Peyer's patch (tissue), 4 donors: ENCODE results near the gene SAP130. TPM values are rescaled to one million over a fixed set of nuclear protein-coding genes. Genes with fewer than 3 reads are reported as not detected.

Source experiments
- DNase-seq, 3 donors: peaks; one replicate each; pipeline ENCODE4 v3.0.0-alpha.2; 2017 to 2019
- H3K27ac ChIP-seq, 4 donors: fragments of 200-600 bp; sonication (generic); one replicate each; pipeline ENCODE4 v1.5.1; 2016 to 2019
- H3K27me3 ChIP-seq, 2 donors: fragments of 200-600 bp; sonication (generic); one replicate each; pipeline ENCODE4 v1.5.1; 2019
- H3K36me3 ChIP-seq, 3 donors: fragments of 200-600 bp; sonication (generic); one replicate each; pipeline ENCODE4 v1.5.1; 2016 to 2019
- H3K4me1 ChIP-seq, 4 donors: fragments of 200-600 bp; sonication (generic); one replicate each; pipeline ENCODE4 v1.5.1; 2016 to 2019
- H3K4me3 ChIP-seq, 4 donors: fragments of 200-600 bp; sonication (generic); 1 replicate in 3 of 4; 2 replicates in 1 of 4; pipeline ENCODE4 v1.5.1; 2016 to 2019; ENCODE audit warnings: mild to moderate bottlenecking in 1 of 4
- H3K9me3 ChIP-seq, 4 donors: fragments of 200-600 bp; sonication (generic); one replicate each; pipeline ENCODE4 v1.5.1; 2016 to 2019; ENCODE audit warnings: mild to moderate bottlenecking in 1 of 4
- CTCF ChIP-seq, 6 experiments: fragments of 450-650 bp in 4 of 6; fragments of 200-600 bp in 2 of 6; sonication (generic) in 1 of 6; IDR thresholded peaks; one replicate each; pipeline ENCODE4 v1.5.1; 2017 to 2019; ENCODE audit warnings: antibody characterized with exemption in 6 of 6, mild to moderate bottlenecking in 3 of 6, moderate library complexity in 1 of 6
- POLR2A ChIP-seq, 2 donors: fragments of 450-650 bp; IDR thresholded peaks; one replicate each; pipeline ENCODE4 v1.5.1; 2017; ENCODE audit warnings: antibody characterized with exemption in 2 of 2, mild to moderate bottlenecking in 2 of 2, moderate library complexity in 2 of 2
- total RNA-seq, 4 donors: library from RNA; depleted of rRNA; stranded (reverse); fragments of >200 nt; gene quantifications; one replicate each; pipeline ENCODE4 v1.1.0, GENCODE V29; 2016

SAP130 gene
- total RNA-seq, 4 donors from 2014 or later, result 9.3 to 20.4 (median 15.6) TPM

GRCh38 chr2:127906206-127906926 is 121.5 kb downstream of the SAP130 start:
- Histone ChIP-seq H3K36me3 (no peaks in the 10 kb centered on the region), H3K27me3 (no peaks in the 10 kb centered on the region), H3K27ac (no peak overlapping the region), H3K4me3 (no peak overlapping the region), H3K4me1 (no peaks in the 10 kb centered on the region), H3K9me3 (no peaks in the 10 kb centered on the region)
- no peak for DNase-seq
- TF ChIP-seq CTCF (IDR thresholded peaks at IDR 0.05), result no peak
- TF ChIP-seq POLR2A (IDR thresholded peaks at IDR 0.05), result no peak

- no peaks in the 10 kb centered on the region for H3K9me3 ChIP-seq
- no peak for TF ChIP-seq POLR2A (IDR thresholded peaks at IDR 0.05)
- TF ChIP-seq CTCF (IDR thresholded peaks at IDR 0.05), result no peak
- H3K27me3 ChIP-seq, result no peaks in the 10 kb centered on the region
- no peak for DNase-seq
- H3K4me1 ChIP-seq, result peaks cover 0 to 9% (median 0%) of the 10 kb centered on the region in 4 donors
- H3K4me3 ChIP-seq, result no peak overlapping the region
- H3K36me3 ChIP-seq, result no peaks in the 10 kb centered on the region
- H3K27ac ChIP-seq, result peak overlapping the region in 2 of 4 donors; percentile 42 to 45
These were observed 126.4 kb downstream of the SAP130 start for GRCh38 chr2:127901339-127902056.

- Histone ChIP-seq H3K27me3 (no peaks in the 10 kb centered on the region), H3K27ac (no peak overlapping the region), H3K36me3 (no peaks in the 10 kb centered on the region), H3K4me1 (peaks cover 0 to 9% (median 0%) of the 10 kb centered on the region in 4 donors), H3K4me3 (no peak overlapping the region), H3K9me3 (no peaks in the 10 kb centered on the region)
- TF ChIP-seq POLR2A (IDR thresholded peaks at IDR 0.05), result no peak
- no peak for TF ChIP-seq CTCF (IDR thresholded peaks at IDR 0.05)
- no peak for DNase-seq
These were observed 130.2 kb downstream of the SAP130 start for GRCh38 chr2:127897531-127898211.

- H3K4me1 ChIP-seq, result peaks cover 0 to 9% (median 0%) of the 10 kb centered on the region in 4 donors
- H3K36me3 ChIP-seq, result no peaks in the 10 kb centered on the region
- no peak overlapping the region for H3K4me3 ChIP-seq
- TF ChIP-seq CTCF (IDR thresholded peaks at IDR 0.05) (no peak), POLR2A (IDR thresholded peaks at IDR 0.05) (no peak)
- no peaks in the 10 kb centered on the region for H3K9me3 ChIP-seq
- H3K27me3 ChIP-seq, result no peaks in the 10 kb centered on the region
- DNase-seq, result no peak
- H3K27ac ChIP-seq, result no peak overlapping the region
These were observed 134.4 kb downstream of the SAP130 start for GRCh38 chr2:127893494-127893893.

- Histone ChIP-seq H3K4me1 (peaks cover 0 to 8% (median under 1%) of the 10 kb centered on the region in 4 donors), H3K9me3 (no peaks in the 10 kb centered on the region), H3K4me3 (no peak overlapping the region), H3K27me3 (no peaks in the 10 kb centered on the region), H3K27ac (no peak overlapping the region), H3K36me3 (no peaks in the 10 kb centered on the region)
- TF ChIP-seq POLR2A (IDR thresholded peaks at IDR 0.05), result no peak
- no peak for TF ChIP-seq CTCF (IDR thresholded peaks at IDR 0.05)
- no peak for DNase-seq
These were observed 134.8 kb downstream of the SAP130 start for GRCh38 chr2:127893033-127893432.
